GM19372 (cell line): ENCODE results near the gene CEP57L1.
"Not testable (repeated sequence)": the region's sequence is repeated elsewhere in the genome, so short reads cannot be mapped to it uniquely, and the experiment has no call there.

ENCODE experiments used
- ATAC-seq: cut with Tn5 transposase; IDR thresholded peaks from one replicate; pipeline ENCODE4 v1.9.1; 2021; ENCODE audit warnings: mild to moderate bottlenecking, low read depth, moderate library complexity; ENCODE audit not compliant: unreplicated experiment

Gene CEP57L1

GRCh38 chr6:109073344-109074132, 21.8 kb upstream of the CEP57L1 start:
- ATAC-seq, result no peak

DNA sequence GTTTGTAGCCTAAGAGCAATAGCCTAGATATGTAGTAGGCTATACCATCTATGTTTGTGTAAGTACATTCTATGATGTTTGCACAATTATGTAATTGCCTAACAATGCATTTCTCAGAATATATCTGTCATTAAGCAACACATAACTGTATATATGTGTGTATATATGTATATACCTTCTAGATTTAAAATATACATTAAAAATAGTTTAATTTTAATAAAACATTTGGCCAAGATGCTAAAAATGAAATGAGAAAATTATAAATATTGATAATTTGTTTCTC, 21.2 kb upstream of the CEP57L1 start:
- no peak for ATAC-seq

DNA sequence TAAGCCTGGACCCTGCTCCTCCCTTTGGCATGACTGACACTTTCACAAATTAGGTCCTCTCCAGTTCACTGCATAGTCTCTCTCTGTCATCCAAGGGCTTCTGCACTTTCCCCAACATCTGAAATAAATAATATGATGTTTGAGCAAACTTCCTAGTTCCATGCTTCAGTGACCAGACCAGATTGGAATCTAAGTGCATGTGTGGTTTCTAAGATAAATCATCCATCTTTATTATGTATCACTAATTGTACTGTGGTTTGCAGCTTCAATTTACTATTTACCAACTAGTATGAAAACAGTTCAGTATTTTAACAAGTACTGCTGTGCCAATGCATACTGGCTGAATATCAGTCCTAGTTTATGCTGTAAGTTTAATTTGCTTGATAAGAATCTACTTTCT, 19.4 kb upstream of the CEP57L1 start:
- no peak for ATAC-seq

GRCh38 chr6:109076377-109076776, 18.9 kb upstream of the CEP57L1 start:
- ATAC-seq, result no peak

DNA sequence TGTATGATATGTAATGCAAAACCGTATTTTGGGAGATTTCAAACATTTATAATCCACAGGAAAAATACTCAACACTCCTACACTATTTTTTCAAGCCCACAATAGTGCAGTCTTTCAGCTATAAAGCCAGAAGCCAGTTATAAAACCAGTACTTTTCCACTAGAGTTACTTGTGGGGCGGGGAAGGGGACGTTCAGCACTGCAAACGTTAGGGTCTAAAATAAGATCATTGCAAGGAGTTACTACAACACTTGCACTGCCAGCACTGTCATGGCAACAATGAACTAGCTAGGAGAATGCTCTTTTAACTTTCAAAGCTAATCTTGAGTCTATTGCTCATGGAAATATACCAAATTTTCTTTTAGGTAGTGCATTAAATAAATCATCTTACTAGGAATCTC, 15.3 kb upstream of the CEP57L1 start:
- no peak for ATAC-seq

DNA sequence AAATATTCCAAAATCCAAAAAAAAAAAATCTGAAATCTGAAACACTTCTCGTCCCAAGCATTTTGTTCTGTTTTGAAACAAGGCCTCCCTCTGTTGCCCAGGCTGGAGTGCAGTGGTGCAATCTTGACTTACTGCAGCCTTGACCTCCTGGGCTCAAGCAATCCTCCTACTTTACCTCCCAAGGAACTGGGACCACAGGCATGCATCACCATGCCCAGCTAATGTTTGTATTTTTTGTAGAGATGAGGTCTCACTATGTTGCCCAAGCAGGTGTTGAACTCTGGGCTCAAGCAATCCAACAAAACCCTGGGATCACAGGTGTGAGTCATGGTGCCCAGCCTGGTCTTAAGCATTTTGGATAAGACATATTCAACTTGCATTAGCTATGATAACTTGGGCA, 14.3 kb upstream of the CEP57L1 start:
- no peak for ATAC-seq

GRCh38 chr6:109081516-109082187, 13.7 kb upstream of the CEP57L1 start:
- ATAC-seq, result no peak

- no peak for ATAC-seq
Observed at GRCh38 chr6:109082188-109082577, 13.1 kb upstream of the CEP57L1 start.

DNA sequence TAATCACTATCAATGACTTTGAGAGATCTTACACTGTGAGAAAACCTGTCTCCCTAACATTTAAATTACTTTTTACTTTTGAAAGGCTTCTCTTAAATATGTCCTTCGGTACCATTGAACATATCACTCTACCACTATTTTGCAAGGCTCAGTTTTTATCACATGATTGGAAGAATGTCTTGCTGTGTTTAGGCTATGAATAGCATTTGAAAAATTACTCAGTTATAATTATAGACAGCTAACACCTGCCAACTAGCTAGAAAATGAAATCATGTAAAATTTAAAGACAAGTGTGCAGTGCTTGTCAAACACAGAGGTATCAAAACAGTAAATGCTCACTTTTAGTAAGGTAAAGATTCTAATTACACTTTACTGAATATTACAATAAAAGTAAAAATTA, 11.7 kb upstream of the CEP57L1 start:
- no peak for ATAC-seq

GRCh38 chr6:109084146-109084545, 11.2 kb upstream of the CEP57L1 start:
- not testable (repeated sequence) for ATAC-seq

- ATAC-seq, result no peak
Observed at GRCh38 chr6:109087661-109088264, 7.5 kb upstream of the CEP57L1 start.

DNA sequence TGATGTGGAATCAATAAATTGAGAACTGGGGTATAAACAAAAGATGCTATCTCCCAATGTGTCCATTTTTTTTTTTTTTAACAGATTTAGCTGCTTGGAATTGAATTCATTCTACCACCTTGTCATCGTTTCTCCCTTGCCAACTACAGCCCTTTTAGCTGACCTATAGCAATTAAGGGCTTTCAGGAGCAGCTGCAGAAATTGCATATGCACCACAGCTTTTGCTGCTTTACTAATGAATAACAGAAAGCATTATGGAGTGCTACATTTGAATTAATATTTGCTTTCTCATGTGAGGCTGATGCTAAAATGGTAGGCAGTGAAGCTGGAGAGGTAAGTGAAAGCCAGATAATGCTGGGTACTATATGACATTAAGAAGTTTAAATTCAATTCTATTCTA, 6.3 kb upstream of the CEP57L1 start:
- ATAC-seq, result no peak

DNA sequence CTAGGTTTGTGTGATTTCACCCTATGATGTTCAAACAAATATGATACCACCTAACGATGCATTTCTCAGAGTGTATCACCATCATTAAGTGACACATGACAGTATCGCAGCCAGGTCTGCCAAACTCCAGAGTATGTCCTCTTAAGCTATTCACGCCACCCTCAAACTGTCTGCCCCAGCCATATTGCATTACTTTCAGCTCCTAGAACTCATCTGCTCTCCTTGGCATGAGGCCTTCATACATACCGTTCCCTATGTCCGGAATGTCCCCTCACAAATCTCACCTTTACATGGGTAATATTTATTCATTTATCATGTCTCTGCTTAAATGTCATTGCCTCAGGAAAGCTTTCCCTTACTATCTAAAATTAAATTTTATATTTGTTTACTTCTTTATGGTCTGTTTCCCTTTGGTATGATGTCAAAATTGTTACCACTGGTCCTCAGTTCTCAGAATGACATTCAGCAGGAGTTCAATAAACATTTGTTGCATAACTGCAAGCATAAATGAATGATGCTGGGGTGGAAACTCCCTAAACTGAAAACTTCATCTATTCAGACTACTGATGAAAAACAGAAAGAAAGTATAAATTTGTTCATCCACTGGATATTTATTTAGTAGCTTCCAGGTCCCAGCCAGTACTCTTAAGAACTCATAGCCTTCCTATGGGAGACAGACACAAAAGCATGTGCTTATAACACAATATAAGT, 3.8 kb upstream of the CEP57L1 start:
- ATAC-seq, result no peak

GRCh38 chr6:109092074-109092473, 3.2 kb upstream of the CEP57L1 start:
- no peak for ATAC-seq

DNA sequence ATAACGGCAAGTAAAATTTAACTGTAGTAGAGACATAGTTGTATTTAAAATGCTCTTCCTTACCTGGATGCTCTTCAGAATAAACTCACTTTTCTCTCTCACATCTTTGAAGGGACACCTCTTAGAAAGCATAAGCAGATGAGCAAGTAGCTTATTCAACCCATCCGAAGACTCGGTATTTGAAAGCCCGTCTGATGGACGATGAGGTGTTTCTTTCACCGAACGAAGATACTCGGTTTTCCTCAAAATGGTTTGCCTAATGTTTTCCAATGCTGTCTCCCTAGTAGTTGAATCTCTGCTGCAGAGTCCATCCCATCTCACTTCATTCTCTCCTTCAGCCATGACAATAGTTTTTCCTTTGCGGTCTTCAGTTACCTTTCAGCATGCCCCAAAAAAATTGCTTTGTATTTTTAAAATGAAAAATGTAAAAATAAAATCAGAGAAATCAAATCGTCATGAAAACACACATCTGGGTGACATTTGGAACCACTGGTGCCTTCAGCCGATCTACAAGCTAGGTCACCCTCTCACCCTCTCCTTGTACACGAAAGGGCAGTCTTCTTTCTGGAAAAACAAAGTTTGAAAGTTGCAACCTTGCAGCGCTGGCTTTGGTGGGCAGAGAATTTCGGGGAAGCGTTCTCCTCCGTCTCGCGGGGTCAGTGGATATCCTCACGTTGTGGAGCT, 1.4 kb upstream of the CEP57L1 start:
- ATAC-seq, result peak; percentile 0

DNA sequence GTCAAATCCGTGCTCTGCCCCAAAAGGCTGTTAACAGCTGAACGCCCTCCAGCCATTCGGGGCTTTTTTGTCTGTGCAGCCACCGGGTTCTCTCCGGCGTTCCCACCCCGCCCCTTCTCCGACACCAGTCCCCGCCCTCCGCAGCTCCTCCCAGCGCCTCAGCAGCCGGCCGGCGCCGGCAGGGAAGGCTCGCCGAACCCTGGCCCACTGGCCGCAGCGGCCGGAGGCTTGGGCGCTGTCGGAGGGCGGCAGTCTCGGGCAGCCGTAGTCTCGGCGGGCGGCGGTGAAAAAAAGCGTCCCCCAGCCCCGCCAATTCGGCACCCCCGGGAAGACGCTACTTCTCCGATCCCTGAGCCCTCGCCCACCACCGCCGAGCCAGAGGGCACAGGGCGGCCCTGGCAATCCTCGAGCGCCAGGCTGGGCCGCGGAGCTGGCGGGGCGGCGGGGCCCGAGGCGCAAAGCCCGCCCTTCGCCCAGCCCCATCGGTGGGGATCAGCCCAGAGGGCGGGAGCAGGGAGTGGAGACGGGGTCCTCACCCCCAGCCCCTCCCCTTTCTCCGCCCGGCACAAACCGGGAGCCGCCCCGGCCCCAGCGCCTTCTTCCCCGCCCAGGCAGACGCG, 781 bp upstream of the CEP57L1 start, which contains the start of gene SESN1:
Gene SESN1, minus strand, starts transcription at position 431 of the 620 bp plus-strand sequence. CDS start 773 bp downstream, outside the sequence.
- peak; percentile 54 for ATAC-seq

DNA sequence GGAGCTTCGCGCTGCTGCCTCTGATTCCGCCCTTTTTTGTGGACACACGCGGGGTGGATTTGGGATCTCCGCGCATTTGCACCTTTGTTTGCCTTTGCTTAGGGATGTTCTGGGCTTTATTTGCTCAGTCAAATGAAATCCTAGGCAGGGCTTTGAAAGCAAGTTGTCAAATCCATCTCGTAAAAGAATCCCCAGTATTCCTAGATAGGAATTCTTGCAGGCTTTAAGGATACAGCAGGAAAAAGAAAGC, 453 bp downstream of the CEP57L1 start:
- ATAC-seq, result no peak

DNA sequence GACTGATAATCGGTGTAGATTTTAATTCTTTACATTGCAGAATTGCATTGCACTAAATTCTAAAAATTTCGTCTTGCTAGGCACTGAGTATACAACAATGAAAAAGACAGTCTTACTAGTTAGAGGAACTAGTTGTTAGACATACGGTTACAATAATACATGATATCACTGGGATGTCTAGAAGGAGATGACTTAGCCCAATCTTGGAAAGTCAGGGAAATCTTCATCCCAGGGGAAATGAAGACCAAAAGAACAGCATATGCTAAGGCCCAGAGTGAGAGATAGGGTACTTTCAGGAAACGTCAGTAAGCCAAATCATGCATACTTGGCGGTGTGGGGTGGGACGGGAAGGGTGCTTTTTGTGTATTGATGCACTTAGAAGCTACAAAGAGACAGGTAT, 901 bp downstream of the CEP57L1 start:
- ATAC-seq, result no peak

DNA sequence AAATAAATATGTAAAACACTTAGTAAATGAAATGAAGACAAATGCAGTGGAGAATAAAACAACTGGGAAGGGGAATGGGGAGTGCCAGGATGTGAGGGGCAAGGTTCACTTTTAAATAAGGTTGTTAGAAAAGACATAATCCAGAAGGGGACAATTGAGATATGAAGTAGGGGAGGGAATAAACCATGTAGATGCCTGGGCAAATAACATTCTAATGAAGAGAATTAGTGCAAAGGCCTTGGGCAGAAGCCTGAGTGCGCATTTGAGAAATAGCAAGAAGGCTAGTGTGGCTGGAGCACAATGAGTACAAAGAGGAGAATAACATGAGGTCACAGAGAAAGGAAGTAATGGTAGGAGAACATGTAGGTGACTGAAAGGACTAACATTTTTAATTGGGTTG, 2.4 kb downstream of the CEP57L1 start:
- ATAC-seq, result no peak

GRCh38 chr6:109102762-109103161, 7.5 kb downstream of the CEP57L1 start:
- no peak for ATAC-seq

- no peak for ATAC-seq
Observed at GRCh38 chr6:109103942-109104341, 8.6 kb downstream of the CEP57L1 start.
